Measurements from ENCODE around the gene MCOLN1.

DNA sequence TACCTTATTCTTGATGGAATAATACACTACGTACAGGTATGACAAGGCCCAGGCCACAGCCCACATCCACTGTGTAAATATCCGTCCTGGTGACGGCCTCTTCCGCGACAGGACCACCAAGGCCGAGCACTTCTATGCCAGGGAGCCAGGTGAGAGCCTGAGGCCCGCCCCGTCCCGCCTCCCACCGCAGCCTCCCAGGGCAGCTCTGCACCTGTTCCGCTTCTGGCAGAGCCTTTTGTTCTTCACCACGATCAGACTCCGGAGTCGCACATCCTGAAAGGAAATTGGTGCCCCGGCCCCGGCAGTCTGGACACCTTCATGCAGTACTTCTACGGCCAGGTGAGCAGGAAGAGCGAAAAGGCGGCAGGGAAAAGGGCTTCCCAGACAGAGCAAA is 17.1 kb upstream of the MCOLN1 start:
- TF ChIP-seq POLR2A (IDR thresholded peaks at IDR 0.05; ENCODE audit: low read length) (no peak), GATA1 (IDR thresholded peaks at IDR 0.05; ENCODE audit: low read depth, low read length) (no peak)
